Right lobe of liver (tissue), 6 donors: ENCODE results near the gene DPH1. TPM values are rescaled to one million over a fixed set of nuclear protein-coding genes. Genes with fewer than 3 reads are reported as not detected.
"Not testable (repeated sequence)": the region's sequence is repeated elsewhere in the genome, so short reads cannot be mapped to it uniquely, and the experiment has no call there.

ENCODE experiments used
- ATAC-seq, 4 donors: fragments of 200-7000 bp; cut with Tn5 transposase; one replicate each; pipeline ENCODE4 v1.9.1; 2020; ENCODE audit warnings: mild to moderate bottlenecking in 4 of 4, moderate library complexity in 4 of 4
- DNase-seq, 3 donors: peaks; one replicate each; pipeline ENCODE4 v3.0.0-alpha.2; 2020
- H3K27ac ChIP-seq, 3 donors: fragments of 200-600 bp; one replicate each; pipeline ENCODE4 v1.8.0; 2022
- H3K27me3 ChIP-seq, 2 donors: fragments of 200-600 bp; one replicate each; pipeline ENCODE4 v1.8.0; 2022
- H3K36me3 ChIP-seq, 4 donors: fragments of 200-600 bp; sonication (generic) in 1 of 4; one replicate each; pipeline versions ENCODE4 v1.5.1 to v1.8.0; 2017 to 2022; ENCODE audit warnings: control low read depth in 1 of 4
- H3K4me1 ChIP-seq, 4 donors: fragments of 200-600 bp; sonication (generic) in 1 of 4; one replicate each; pipeline versions ENCODE4 v1.5.1 to v1.8.0; 2017 to 2022; ENCODE audit warnings: control low read depth in 1 of 4
- H3K4me3 ChIP-seq, 3 donors: fragments of 200-600 bp; one replicate each; pipeline ENCODE4 v1.8.0; 2022
- H3K9me3 ChIP-seq, 4 donors: fragments of 200-600 bp; sonication (generic) in 1 of 4; one replicate each; pipeline versions ENCODE4 v1.5.1 to v1.8.0; 2017 to 2022; ENCODE audit warnings: control low read depth in 1 of 4
- CTCF ChIP-seq, 4 donors: fragments of 200-600 bp in 3 of 4; fragments of 450-650 bp in 1 of 4; IDR thresholded peaks; one replicate each; pipeline versions ENCODE4 v1.5.1 to v1.8.0; 2016 to 2022; ENCODE audit warnings: antibody characterized with exemption in 4 of 4, mild to moderate bottlenecking in 2 of 4
- POLR2A ChIP-seq: fragments of 450-650 bp; IDR thresholded peaks from one replicate; pipeline ENCODE4 v1.6.1; 2017; ENCODE audit warnings: antibody characterized with exemption, mild to moderate bottlenecking
- WGBS: methylation state at CpG from one replicate; pipeline ENCODE4 v1.1.6; 2018; ENCODE audit warnings: low coverage, low lambda C conversion rate; ENCODE audit not compliant: insufficient coverage; ENCODE audit errors: missing lambda C conversion rate; 5-methylcytosine and 5-hydroxymethylcytosine counted together
- intact Hi-C, 2 donors: fragments of 100-400 bp; cut with DNase I; formaldehyde crosslinking; loops; one replicate each; pipeline versions ENCODE4 v1.11.2 to v1.14.1; 2022
- total RNA-seq, 6 experiments: library from RNA; depleted of rRNA in 2 of 6; stranded (reverse); fragments of >200 nt in 2 of 6; fragmentation: NEBNext Ultra II Directional in 3 of 6; extraction: Animal tissue kit (Norgen Biotek cat#: 25700) in 3 of 6; gene quantifications; one replicate each; pipeline versions ENCODE4 v1.1.0 to v1.2.4, GENCODE V29; 2016 to 2023
- donor health status: DM: no; HTN: yes; CAD: no.
- donor health status: DM: no; HTN: no; CAD: no.
- donor health status: DM: no; HTN: no; CAD: no.
- donor health status: DM: no; HTN: yes; CAD: no.
- donor health status: DM: no; HTN: yes; CAD: no.

DPH1 gene
- total RNA-seq, 6 experiments from 2014 or later = 20.0 to 41.1 (median 25.4) TPM

GRCh38 chr17:2011411-2012371 is 18.3 kb upstream of the DPH1 start:
- DNase-seq = peak; percentile 67 to 83 (median 83)
- Histone ChIP-seq H3K36me3 (no peaks in the 10 kb centered on the region), H3K4me3 (peak overlapping the region in 1 of 3 donors; percentile 17), H3K27me3 (no peaks in the 10 kb centered on the region), H3K4me1 (peaks cover 0 to 32% (median 12%) of the 10 kb centered on the region in 4 donors), H3K27ac (peak overlapping the region in 2 of 3 donors; percentile 30 to 36), H3K9me3 (no peaks in the 10 kb centered on the region)
- no peak for TF ChIP-seq CTCF (IDR thresholded peaks at IDR 0.05)
- TF ChIP-seq POLR2A = no peak
- intact Hi-C loops = no loop called here
- peak; percentile 79 to 84 (median 83) for ATAC-seq
- WGBS = 31% methylated on average over 20 of the region's 24 CpGs

GRCh38 chr17:2012499-2012898 is 17.5 kb upstream of the DPH1 start:
- WGBS = 97% methylated on average over 3 of the region's 4 CpGs
- H3K36me3 ChIP-seq = no peaks in the 10 kb centered on the region
- H3K4me3 ChIP-seq = no peak overlapping the region
- DNase-seq = no peak
- H3K9me3 ChIP-seq = no peaks in the 10 kb centered on the region
- H3K27me3 ChIP-seq = no peaks in the 10 kb centered on the region
- H3K4me1 ChIP-seq = peaks cover 0 to 26% (median 9%) of the 10 kb centered on the region in 4 donors
- intact Hi-C loops = no loop called here
- no peak for ATAC-seq
- TF ChIP-seq CTCF (IDR thresholded peaks at IDR 0.05) (no peak), POLR2A (no peak)
- peak overlapping the region in 1 of 3 donors; percentile 30 for H3K27ac ChIP-seq

GRCh38 chr17:2013220-2013993 is 16.5 kb upstream of the DPH1 start:
- H3K9me3 ChIP-seq, H3K36me3 ChIP-seq, H3K4me3 ChIP-seq, intact Hi-C loops, H3K27ac ChIP-seq, DNase-seq, H3K27me3 ChIP-seq, ATAC-seq: not testable (repeated sequence)
- 100% methylated on average over 1 of the region's 6 CpGs for WGBS
- H3K4me1 ChIP-seq = peaks cover 0 to 21% (median 7%) of the 10 kb centered on the region in 4 donors

- intact Hi-C loops = no loop called here
- ATAC-seq = peak in 2 of 4 donors; percentile 30 to 35
- WGBS = no CpG with 5 or more reads among the region's 1 CpG
These were observed 16.0 kb upstream of the DPH1 start for GRCh38 chr17:2013994-2014317.

More at GRCh38 chr17:2013994-2014317, 16.0 kb upstream of the DPH1 start:
- H3K4me3 ChIP-seq = no peak overlapping the region
- H3K4me1 ChIP-seq = peaks cover 0 to 21% (median 7%) of the 10 kb centered on the region in 4 donors
- no peak overlapping the region for H3K27ac ChIP-seq
- DNase-seq = no peak
- H3K9me3 ChIP-seq = no peaks in the 10 kb centered on the region
- TF ChIP-seq CTCF (IDR thresholded peaks at IDR 0.05) = no peak
- TF ChIP-seq POLR2A = no peak
- no peaks in the 10 kb centered on the region for H3K27me3 ChIP-seq
- H3K36me3 ChIP-seq = no peaks in the 10 kb centered on the region
